Suprapubic skin (tissue), 4 donors: ENCODE measurements around the gene S100PBP. TPM values are rescaled to one million over a fixed set of nuclear protein-coding genes. Genes with fewer than 3 reads are reported as not detected.

Experiments
- DNase-seq, 2 donors: peaks; one replicate each; pipeline ENCODE4 v3.0.0-alpha.2; 2019; ENCODE audit warnings: low spot score in 2 of 2
- H3K27ac ChIP-seq: fragments of 200-600 bp; sonication (generic); one replicate; pipeline ENCODE4 v1.5.1; 2019
- H3K27me3 ChIP-seq: fragments of 200-600 bp; sonication (generic); one replicate; pipeline ENCODE4 v1.5.1; 2019
- H3K36me3 ChIP-seq: fragments of 200-600 bp; sonication (generic); one replicate; pipeline ENCODE4 v1.5.1; 2019
- H3K4me1 ChIP-seq: fragments of 200-600 bp; sonication (generic); one replicate; pipeline ENCODE4 v1.5.1; 2019
- H3K4me3 ChIP-seq: fragments of 200-600 bp; sonication (generic); one replicate; pipeline ENCODE4 v1.5.1; 2019; ENCODE audit warnings: mild to moderate bottlenecking
- H3K9me3 ChIP-seq: fragments of 200-600 bp; sonication (generic); one replicate; pipeline ENCODE4 v1.5.1; 2019
- EP300 ChIP-seq: sonication (generic); formaldehyde crosslinking; IDR thresholded peaks from one replicate; pipeline ENCODE4 v1.6.1; 2017; ENCODE audit warnings: antibody characterized with exemption
- POLR2A ChIP-seq, 2 donors: fragments of 450-650 bp; IDR thresholded peaks; one replicate each; pipeline ENCODE4 v1.6.1; 2017; ENCODE audit warnings: antibody characterized with exemption in 2 of 2, mild to moderate bottlenecking in 2 of 2, moderate library complexity in 2 of 2
- POLR2AphosphoS5 ChIP-seq, 3 donors: sonication (generic); formaldehyde crosslinking; IDR thresholded peaks; one replicate each; pipeline ENCODE4 v1.6.1; 2017; ENCODE audit warnings: antibody characterized with exemption in 3 of 3
- WGBS: methylation state at CpG from one replicate; pipeline ENCODE4 v1.1.5; 2018; 5-methylcytosine and 5-hydroxymethylcytosine counted together
- total RNA-seq, 4 donors: library from RNA; depleted of rRNA; stranded (reverse); fragments of >200 nt; gene quantifications; one replicate each; pipeline ENCODE4 v1.1.0, GENCODE V29; 2016
- TF ChIP-seq, protein P1 (sequence below), 2 donors: fragments of 200-600 bp in 1 of 2; fragments of 450-650 bp in 1 of 2; sonication (generic) in 1 of 2; IDR thresholded peaks; one replicate each; pipeline ENCODE4 v1.5.1; 2016 to 2019; ENCODE audit warnings: antibody characterized with exemption in 2 of 2, mild to moderate bottlenecking in 1 of 2, moderate library complexity in 1 of 2

The S100PBP gene
- total RNA-seq, 4 donors from 2014 or later, result 8.8 to 39.7 (median 18.1) TPM

DNA sequence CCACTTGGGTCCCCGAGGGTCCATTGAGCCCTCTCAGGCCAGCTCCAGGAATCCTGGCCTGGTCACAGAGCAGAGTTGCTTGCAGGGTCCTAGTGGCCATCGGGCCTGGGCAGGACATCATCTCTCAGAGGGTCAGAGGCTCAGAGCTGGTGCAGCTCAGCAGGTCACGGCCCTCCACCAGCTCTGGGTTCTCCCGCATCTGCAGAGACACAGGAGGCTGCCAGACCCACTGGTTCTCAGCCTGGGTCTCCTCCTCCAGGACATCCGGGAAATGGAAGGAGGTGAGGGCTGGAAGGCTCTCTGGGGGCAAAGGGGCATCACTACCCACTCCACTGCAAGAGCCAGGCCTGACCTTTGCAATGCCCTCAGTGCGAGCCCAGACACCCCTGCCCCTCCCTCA, 77.2 kb downstream of the S100PBP start:
- H3K27me3 ChIP-seq, result peaks cover 15% of the 10 kb centered on the region
- no peak overlapping the region for H3K4me3 ChIP-seq
- no peak overlapping the region for H3K27ac ChIP-seq
- no peaks in the 10 kb centered on the region for H3K36me3 ChIP-seq
- no peaks in the 10 kb centered on the region for H3K9me3 ChIP-seq
- TF ChIP-seq, protein P1, sequence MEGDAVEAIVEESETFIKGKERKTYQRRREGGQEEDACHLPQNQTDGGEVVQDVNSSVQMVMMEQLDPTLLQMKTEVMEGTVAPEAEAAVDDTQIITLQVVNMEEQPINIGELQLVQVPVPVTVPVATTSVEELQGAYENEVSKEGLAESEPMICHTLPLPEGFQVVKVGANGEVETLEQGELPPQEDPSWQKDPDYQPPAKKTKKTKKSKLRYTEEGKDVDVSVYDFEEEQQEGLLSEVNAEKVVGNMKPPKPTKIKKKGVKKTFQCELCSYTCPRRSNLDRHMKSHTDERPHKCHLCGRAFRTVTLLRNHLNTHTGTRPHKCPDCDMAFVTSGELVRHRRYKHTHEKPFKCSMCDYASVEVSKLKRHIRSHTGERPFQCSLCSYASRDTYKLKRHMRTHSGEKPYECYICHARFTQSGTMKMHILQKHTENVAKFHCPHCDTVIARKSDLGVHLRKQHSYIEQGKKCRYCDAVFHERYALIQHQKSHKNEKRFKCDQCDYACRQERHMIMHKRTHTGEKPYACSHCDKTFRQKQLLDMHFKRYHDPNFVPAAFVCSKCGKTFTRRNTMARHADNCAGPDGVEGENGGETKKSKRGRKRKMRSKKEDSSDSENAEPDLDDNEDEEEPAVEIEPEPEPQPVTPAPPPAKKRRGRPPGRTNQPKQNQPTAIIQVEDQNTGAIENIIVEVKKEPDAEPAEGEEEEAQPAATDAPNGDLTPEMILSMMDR (IDR thresholded peaks at IDR 0.05), result no peak
- TF ChIP-seq POLR2AphosphoS5 (IDR thresholded peaks at IDR 0.05), result no peak
- no peak for TF ChIP-seq POLR2A (IDR thresholded peaks at IDR 0.05)
- TF ChIP-seq EP300, result no peak
- peaks cover 16% of the 10 kb centered on the region for H3K4me1 ChIP-seq
- 88% methylated on average over 3 of the region's 6 CpGs for WGBS
- no peak for DNase-seq

DNA sequence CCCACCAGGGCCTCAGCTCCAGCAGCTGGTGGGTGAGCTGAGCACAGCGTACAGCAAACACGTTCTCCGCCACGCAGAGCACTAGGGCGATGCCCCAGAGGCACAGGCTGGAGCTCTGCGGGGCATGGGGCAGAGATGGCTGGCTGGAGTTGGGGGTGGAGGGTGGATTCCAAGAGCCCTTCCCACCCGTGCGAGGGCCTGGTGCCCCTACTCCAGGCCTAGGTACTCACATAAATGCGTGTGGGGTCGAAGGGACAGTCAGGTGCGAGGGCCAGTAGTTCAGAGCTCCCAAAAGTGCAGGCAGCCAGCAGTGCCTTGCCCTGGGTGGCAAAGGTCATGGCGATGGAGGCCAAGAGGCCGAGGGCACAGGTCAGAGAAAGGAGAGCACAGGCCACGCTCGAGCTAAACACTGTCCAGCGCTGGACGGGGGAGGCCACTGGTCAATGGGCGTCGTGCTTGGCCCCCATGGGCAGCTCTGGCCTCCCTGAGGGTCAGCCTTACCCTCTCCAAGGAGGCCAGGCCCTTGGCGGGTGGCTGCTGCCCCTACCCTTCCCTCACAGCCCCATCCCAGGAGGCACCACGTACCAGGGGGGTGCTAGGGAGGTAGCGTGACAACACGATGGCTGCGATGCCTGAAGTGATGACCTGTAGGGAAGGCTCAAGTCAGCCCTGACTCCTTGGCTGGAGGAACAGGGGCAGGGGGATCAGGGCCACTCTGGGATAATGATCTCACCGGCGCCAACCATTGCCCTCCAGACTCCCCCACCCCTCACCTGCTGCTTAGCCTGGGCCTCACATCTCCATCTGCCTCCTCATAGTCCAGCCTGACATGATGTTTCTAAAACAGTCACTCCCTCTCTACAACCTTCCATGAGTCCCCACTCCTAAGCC, 78.1 kb downstream of the S100PBP start:
- no peaks in the 10 kb centered on the region for H3K9me3 ChIP-seq
- TF ChIP-seq, protein P1 (IDR thresholded peaks at IDR 0.05), result no peak
- TF ChIP-seq POLR2AphosphoS5 (IDR thresholded peaks at IDR 0.05) (no peak), EP300 (no peak), POLR2A (IDR thresholded peaks at IDR 0.05) (no peak)
- 92% methylated on average over 22 of the region's 26 CpGs for WGBS
- H3K4me1 ChIP-seq, result peaks cover 23% of the 10 kb centered on the region
- DNase-seq, result no peak
- H3K36me3 ChIP-seq, result no peaks in the 10 kb centered on the region
- H3K27ac ChIP-seq, result no peak overlapping the region
- H3K27me3 ChIP-seq, result peaks cover 15% of the 10 kb centered on the region
- H3K4me3 ChIP-seq, result no peak overlapping the region

- DNase-seq, result no peak
- TF ChIP-seq POLR2A (IDR thresholded peaks at IDR 0.05) (no peak), EP300 (no peak), POLR2AphosphoS5 (IDR thresholded peaks at IDR 0.05) (no peak)
- TF ChIP-seq, protein P1 (IDR thresholded peaks at IDR 0.05), result no peak
- H3K27me3 ChIP-seq, result peaks cover 15% of the 10 kb centered on the region
- H3K4me1 ChIP-seq, result peaks cover 29% of the 10 kb centered on the region
- H3K36me3 ChIP-seq, result no peaks in the 10 kb centered on the region
- H3K27ac ChIP-seq, result no peak overlapping the region
- H3K4me3 ChIP-seq, result no peak overlapping the region
- 73% methylated on average over 5 of the region's 5 CpGs for WGBS
- H3K9me3 ChIP-seq, result no peaks in the 10 kb centered on the region
Observed at GRCh38 chr1:32896451-32896850, 79.0 kb downstream of the S100PBP start.

DNA sequence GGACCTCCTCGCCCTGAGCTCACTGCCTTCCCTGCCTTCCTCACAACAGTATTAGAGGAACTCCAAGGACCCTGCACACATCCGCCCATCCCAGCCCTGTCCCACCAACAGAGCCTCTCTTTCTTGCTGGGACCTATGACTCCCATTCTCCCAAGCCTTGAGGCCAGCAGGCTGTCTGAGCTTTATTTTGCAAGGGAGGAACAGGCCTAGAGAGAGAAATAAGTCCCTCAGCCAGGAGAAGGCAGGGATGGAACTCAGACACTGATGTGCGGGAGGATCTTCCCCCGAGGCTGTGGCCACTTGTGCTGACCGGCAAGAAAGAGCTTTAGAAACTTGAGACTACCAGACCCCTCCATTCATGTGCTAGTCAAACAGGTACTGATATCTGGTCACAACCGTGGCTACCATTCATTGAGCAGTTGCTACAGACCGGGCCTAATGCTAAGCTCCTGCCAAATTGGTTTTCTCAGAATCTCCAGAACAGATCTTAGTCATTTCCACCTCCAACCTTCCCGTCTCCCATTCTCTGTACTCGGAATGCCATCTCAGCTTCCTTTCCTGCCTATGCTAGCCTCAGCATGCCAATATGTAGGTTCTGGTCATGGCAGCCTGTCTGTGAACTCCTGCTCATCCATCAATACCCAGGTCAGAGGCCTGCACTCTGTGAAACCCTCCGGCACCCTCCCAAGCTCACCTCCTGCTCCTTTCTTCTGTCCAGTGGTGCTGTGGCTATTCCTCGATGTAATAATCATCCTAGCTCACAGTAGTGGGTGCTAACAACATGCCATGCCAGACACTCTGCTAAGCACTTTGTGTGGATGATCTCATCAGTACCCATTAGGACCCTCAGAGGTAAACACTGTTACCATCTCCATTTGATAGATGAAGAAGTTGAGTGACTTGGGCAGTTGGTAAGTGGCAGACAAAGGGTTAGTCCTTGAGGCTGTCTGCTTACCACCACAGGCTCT, 79.9 kb downstream of the S100PBP start:
- peaks cover 15% of the 10 kb centered on the region for H3K27me3 ChIP-seq
- no peak overlapping the region for H3K4me3 ChIP-seq
- no peak overlapping the region for H3K27ac ChIP-seq
- no peak for DNase-seq
- no peaks in the 10 kb centered on the region for H3K36me3 ChIP-seq
- WGBS, result 83% methylated on average over 11 of the region's 11 CpGs
- H3K4me1 ChIP-seq, result peaks cover 35% of the 10 kb centered on the region
- no peaks in the 10 kb centered on the region for H3K9me3 ChIP-seq
- no peak for TF ChIP-seq POLR2AphosphoS5 (IDR thresholded peaks at IDR 0.05)
- TF ChIP-seq POLR2A (IDR thresholded peaks at IDR 0.05), result no peak
- no peak for TF ChIP-seq EP300
- TF ChIP-seq, protein P1 (IDR thresholded peaks at IDR 0.05), result no peak

GRCh38 chr1:32898056-32898455, 80.6 kb downstream of the S100PBP start:
- Histone ChIP-seq H3K27ac (no peak overlapping the region), H3K36me3 (no peaks in the 10 kb centered on the region), H3K27me3 (peaks cover 10% of the 10 kb centered on the region), H3K9me3 (no peaks in the 10 kb centered on the region), H3K4me3 (no peak overlapping the region), H3K4me1 (peaks cover 28% of the 10 kb centered on the region)
- TF ChIP-seq EP300 (no peak), POLR2AphosphoS5 (IDR thresholded peaks at IDR 0.05) (no peak)
- TF ChIP-seq, protein P1 (IDR thresholded peaks at IDR 0.05), result no peak
- DNase-seq, result no peak
- 90% methylated on average over 9 of the region's 9 CpGs for WGBS
